Measurements from ENCODE around the gene CACNA2D2.

CACNA2D2 gene

DNA sequence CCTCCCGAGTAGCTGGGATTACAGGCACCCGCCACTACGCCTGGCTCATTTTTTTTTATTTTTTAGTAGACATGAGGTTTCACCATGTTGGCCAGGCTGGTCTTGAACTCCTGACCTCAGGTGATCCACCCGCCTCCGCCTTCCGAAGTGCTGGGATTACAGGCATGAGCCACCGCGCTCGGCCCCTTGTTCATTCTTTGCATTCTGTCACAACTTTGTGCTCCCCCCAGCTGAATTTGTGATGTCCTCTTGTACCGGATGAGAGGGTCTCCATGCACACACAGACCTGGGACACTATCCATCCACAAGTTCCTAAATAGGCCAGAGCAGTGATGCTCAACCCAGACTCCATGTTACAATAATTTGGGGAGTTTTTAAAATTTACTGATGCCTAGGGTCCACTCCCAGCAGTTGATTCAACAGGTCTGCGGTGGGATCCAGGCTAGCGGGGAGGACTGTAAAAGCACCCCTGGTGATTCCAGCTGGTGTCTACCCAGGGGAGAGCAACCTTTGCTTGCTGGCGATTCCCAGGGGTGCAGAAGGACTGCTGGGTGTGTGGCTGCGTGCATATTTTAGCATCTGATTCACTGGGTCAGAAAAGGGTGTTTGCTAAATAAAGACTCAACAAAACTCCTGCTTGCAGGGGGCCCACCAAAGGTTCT is 163.8 kb downstream of the CACNA2D2 start:
- Histone ChIP-seq H2AFZ (ENCODE audit: low read depth, low read length, severe bottlenecking) (no peak overlapping the region), H3K9me2 (replicated peaks; ENCODE audit: insufficient read depth, low read length) (no peaks in the 10 kb centered on the region), H3K27me3 (ENCODE audit: low read length) (no peaks in the 10 kb centered on the region), H3K4me2 (ENCODE audit: low read depth, low read length, poor library complexity, severe bottlenecking) (no peak overlapping the region), H3K4me3 (ENCODE audit: insufficient read depth, low read length, poor library complexity, severe bottlenecking) (no peak overlapping the region), H4K20me1 (ENCODE audit: low read depth, low read length) (no peaks in the 10 kb centered on the region; the same call in 1 of the 2 replicates), H3K27ac (ENCODE audit: low read depth, low read length) (no peak overlapping the region), H3K79me2 (ENCODE audit: insufficient read depth, low read length) (peaks cover 25% of the 10 kb centered on the region), H3K9ac (ENCODE audit: low read length) (no peak overlapping the region), H3F3A (ENCODE audit: insufficient read depth) (peaks cover 12% of the 10 kb centered on the region; the same call in 1 of the 2 replicates), H3K9me3 (ENCODE audit: insufficient read depth, low read length) (no peaks in the 10 kb centered on the region), H3K36me3 (ENCODE audit: low read length) (no peaks in the 10 kb centered on the region)
- TF ChIP-seq EZH2phosphoT487 (conservative IDR thresholded peaks at IDR 0.05; ENCODE audit: low read length) = no peak
- TF ChIP-seq, protein P1, sequence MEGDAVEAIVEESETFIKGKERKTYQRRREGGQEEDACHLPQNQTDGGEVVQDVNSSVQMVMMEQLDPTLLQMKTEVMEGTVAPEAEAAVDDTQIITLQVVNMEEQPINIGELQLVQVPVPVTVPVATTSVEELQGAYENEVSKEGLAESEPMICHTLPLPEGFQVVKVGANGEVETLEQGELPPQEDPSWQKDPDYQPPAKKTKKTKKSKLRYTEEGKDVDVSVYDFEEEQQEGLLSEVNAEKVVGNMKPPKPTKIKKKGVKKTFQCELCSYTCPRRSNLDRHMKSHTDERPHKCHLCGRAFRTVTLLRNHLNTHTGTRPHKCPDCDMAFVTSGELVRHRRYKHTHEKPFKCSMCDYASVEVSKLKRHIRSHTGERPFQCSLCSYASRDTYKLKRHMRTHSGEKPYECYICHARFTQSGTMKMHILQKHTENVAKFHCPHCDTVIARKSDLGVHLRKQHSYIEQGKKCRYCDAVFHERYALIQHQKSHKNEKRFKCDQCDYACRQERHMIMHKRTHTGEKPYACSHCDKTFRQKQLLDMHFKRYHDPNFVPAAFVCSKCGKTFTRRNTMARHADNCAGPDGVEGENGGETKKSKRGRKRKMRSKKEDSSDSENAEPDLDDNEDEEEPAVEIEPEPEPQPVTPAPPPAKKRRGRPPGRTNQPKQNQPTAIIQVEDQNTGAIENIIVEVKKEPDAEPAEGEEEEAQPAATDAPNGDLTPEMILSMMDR (IDR thresholded peaks at IDR 0.05; ENCODE audit: insufficient read depth, low read length, poor library complexity, severe bottlenecking) = no peak

DNA sequence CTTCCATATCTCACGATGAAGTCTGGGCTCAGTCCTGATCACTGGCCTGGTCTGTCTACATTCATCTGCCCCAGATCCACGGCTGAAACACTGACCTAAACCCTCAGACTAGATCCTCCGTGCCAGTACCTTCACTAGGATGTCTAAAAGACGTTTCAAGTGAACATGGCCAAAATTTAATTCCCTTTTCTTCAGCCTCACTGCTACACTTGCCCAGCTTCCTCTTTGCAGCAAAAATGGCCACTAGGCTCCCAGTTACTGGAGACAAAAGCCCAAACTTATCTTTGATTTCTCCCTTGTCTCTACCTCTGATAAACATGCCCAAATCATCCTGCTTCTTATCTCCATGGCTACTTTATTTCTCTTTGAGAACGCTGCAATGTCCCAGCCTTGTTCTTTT is 164.5 kb downstream of the CACNA2D2 start:
- TF ChIP-seq EZH2phosphoT487 (conservative IDR thresholded peaks at IDR 0.05; ENCODE audit: low read length) = no peak
- TF ChIP-seq, protein P1 (IDR thresholded peaks at IDR 0.05; ENCODE audit: insufficient read depth, low read length, poor library complexity, severe bottlenecking) = no peak
- Histone ChIP-seq H3K27me3 (ENCODE audit: low read length) (no peaks in the 10 kb centered on the region), H4K20me1 (ENCODE audit: low read depth, low read length) (no peaks in the 10 kb centered on the region; the same call in 1 of the 2 replicates), H3K9me3 (ENCODE audit: insufficient read depth, low read length) (no peaks in the 10 kb centered on the region), H3K9me2 (replicated peaks; ENCODE audit: insufficient read depth, low read length) (no peaks in the 10 kb centered on the region), H2AFZ (ENCODE audit: low read depth, low read length, severe bottlenecking) (no peak overlapping the region), H3K4me3 (ENCODE audit: insufficient read depth, low read length, poor library complexity, severe bottlenecking) (no peak overlapping the region), H3K27ac (ENCODE audit: low read depth, low read length) (no peak overlapping the region), H3F3A (ENCODE audit: insufficient read depth) (peaks cover 12% of the 10 kb centered on the region; the same call in 1 of the 2 replicates), H3K9ac (ENCODE audit: low read length) (peak overlapping the region; percentile 88; the same call in 1 of the 2 replicates), H3K79me2 (ENCODE audit: insufficient read depth, low read length) (peaks cover 32% of the 10 kb centered on the region), H3K36me3 (ENCODE audit: low read length) (no peaks in the 10 kb centered on the region), H3K4me2 (ENCODE audit: low read depth, low read length, poor library complexity, severe bottlenecking) (peak overlapping the region; percentile 81)

DNA sequence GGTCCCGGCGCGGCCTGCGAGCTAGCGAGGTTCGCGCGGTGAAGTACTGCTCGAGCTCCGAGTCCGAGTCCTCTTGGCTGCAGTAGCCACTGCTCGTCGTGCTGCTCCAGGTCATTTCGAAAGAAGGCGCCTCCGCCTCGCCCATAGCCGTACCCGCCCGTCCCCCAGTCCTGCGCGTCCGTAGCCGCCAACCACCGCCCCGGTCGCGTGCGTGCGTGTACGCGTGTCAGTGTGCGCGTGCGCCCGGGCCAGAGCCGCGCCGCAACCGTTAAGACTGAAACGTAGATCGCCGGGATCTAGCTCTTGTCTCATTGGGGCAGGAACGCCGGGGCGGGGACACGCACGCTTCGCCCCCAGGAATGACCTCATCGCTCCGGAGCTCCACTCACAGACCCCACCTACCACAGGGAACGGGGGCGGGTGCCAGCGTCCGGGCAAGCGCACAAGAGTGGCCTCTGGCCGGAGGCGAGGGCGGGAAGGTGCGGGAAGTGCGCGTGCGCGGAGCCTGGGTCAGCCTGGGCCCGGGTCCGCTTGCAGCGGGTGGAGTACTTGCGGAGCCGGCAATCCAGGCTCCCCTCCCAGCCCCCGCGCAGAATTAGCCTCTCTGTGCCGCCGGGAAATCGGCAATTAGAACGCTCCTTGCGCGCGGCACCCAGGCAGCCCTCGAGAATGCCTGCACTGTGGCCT is 166.1 kb downstream of the CACNA2D2 start:
- Histone ChIP-seq H2AFZ (ENCODE audit: low read depth, low read length, severe bottlenecking) (peak overlapping the region; percentile 72), H3K27ac (ENCODE audit: low read depth, low read length) (peak overlapping the region; percentile 77), H3K9me2 (replicated peaks; ENCODE audit: insufficient read depth, low read length) (no peaks in the 10 kb centered on the region), H3K36me3 (ENCODE audit: low read length) (no peaks in the 10 kb centered on the region), H3K9ac (ENCODE audit: low read length) (peak overlapping the region; percentile 88), H3K9me3 (ENCODE audit: insufficient read depth, low read length) (no peaks in the 10 kb centered on the region), H3K27me3 (ENCODE audit: low read length) (no peaks in the 10 kb centered on the region), H3K4me3 (ENCODE audit: insufficient read depth, low read length, poor library complexity, severe bottlenecking) (peak overlapping the region; percentile 88), H3F3A (ENCODE audit: insufficient read depth) (peaks cover 12% of the 10 kb centered on the region; the same call in 1 of the 2 replicates), H4K20me1 (ENCODE audit: low read depth, low read length) (no peaks in the 10 kb centered on the region; the same call in 1 of the 2 replicates), H3K79me2 (ENCODE audit: insufficient read depth, low read length) (peaks cover 42% of the 10 kb centered on the region), H3K4me2 (ENCODE audit: low read depth, low read length, poor library complexity, severe bottlenecking) (peak overlapping the region; percentile 81)
- TF ChIP-seq, protein P1 (IDR thresholded peaks at IDR 0.05; ENCODE audit: insufficient read depth, low read length, poor library complexity, severe bottlenecking) = no peak
- no peak for TF ChIP-seq EZH2phosphoT487 (conservative IDR thresholded peaks at IDR 0.05; ENCODE audit: low read length)

Data from SU-DHL-6 (cell line).